Osteocyte (in vitro differentiated cells): ENCODE data around the gene KLK10. TPM values are rescaled to one million over a fixed set of nuclear protein-coding genes. Genes with fewer than 3 reads are reported as not detected.

Experiments used
- DNase-seq: peaks from one replicate; pipeline ENCODE4 v3.0.0; 2021; ENCODE audit warnings: mixed read lengths; ENCODE audit not compliant: unreplicated experiment; ENCODE audit errors: extremely low spot score
- H3K27ac Mint-ChIP-seq: one replicate; pipeline ENCODE4 v1.8.0; 2021; ENCODE audit warnings: mild to moderate bottlenecking, mixed read lengths; ENCODE audit not compliant: unreplicated experiment
- H3K27me3 Mint-ChIP-seq: one replicate; pipeline ENCODE4 v1.8.0; 2021; ENCODE audit warnings: mixed read lengths; ENCODE audit not compliant: unreplicated experiment
- H3K36me3 Mint-ChIP-seq: one replicate; pipeline ENCODE4 v1.8.0; 2021; ENCODE audit warnings: mixed read lengths; ENCODE audit not compliant: unreplicated experiment
- H3K4me1 Mint-ChIP-seq: one replicate; pipeline ENCODE4 v1.8.0; 2021; ENCODE audit warnings: mixed read lengths; ENCODE audit not compliant: unreplicated experiment
- H3K4me3 Mint-ChIP-seq: one replicate; pipeline ENCODE4 v1.8.0; 2021; ENCODE audit warnings: mild to moderate bottlenecking, moderate library complexity, mixed read lengths; ENCODE audit not compliant: unreplicated experiment
- H3K9me3 Mint-ChIP-seq: one replicate; pipeline ENCODE4 v1.8.0; 2021; ENCODE audit warnings: mixed read lengths; ENCODE audit not compliant: unreplicated experiment
- total RNA-seq: library from RNA; stranded (reverse); gene quantifications from 2 replicates; pipeline ENCODE4 v1.2.1, GENCODE V29; 2021
- TF ChIP-seq, protein P1 (sequence below): fragments of 200-600 bp; sonication (generic); IDR thresholded peaks from 2 replicates; pipeline ENCODE4 v1.5.0; 2021; ENCODE audit warnings: antibody characterized with exemption, mild to moderate bottlenecking, moderate library complexity

The KLK10 gene
- total RNA-seq, 1 donor from 2014 or later, result not detected

DNA sequence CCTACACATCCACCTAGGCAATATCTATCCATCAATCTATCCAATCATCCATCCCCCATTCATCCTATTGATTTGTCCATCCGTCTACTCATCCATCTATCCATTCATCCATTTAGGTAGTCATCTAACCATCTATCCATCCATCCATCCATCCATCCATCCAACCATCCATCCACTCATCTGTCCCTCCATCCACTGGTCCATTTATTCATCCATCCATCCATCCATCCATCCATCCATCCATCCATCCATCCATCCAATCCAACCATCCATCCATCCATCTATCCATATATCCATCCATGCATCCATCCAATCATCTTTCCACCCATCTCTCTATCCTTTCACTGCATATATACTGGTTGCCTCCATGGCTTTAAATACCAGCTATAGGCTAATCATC lies 41.5 kb upstream of the KLK10 start:
- DNase-seq, result no peak
- no peaks in the 10 kb centered on the region for H3K4me1 Mint-ChIP-seq
- no peaks in the 10 kb centered on the region for H3K36me3 Mint-ChIP-seq
- H3K27ac Mint-ChIP-seq, result no peak overlapping the region
- peaks cover 2% of the 10 kb centered on the region for H3K27me3 Mint-ChIP-seq
- TF ChIP-seq, protein P1, sequence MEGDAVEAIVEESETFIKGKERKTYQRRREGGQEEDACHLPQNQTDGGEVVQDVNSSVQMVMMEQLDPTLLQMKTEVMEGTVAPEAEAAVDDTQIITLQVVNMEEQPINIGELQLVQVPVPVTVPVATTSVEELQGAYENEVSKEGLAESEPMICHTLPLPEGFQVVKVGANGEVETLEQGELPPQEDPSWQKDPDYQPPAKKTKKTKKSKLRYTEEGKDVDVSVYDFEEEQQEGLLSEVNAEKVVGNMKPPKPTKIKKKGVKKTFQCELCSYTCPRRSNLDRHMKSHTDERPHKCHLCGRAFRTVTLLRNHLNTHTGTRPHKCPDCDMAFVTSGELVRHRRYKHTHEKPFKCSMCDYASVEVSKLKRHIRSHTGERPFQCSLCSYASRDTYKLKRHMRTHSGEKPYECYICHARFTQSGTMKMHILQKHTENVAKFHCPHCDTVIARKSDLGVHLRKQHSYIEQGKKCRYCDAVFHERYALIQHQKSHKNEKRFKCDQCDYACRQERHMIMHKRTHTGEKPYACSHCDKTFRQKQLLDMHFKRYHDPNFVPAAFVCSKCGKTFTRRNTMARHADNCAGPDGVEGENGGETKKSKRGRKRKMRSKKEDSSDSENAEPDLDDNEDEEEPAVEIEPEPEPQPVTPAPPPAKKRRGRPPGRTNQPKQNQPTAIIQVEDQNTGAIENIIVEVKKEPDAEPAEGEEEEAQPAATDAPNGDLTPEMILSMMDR, result no peak
- H3K9me3 Mint-ChIP-seq, result peaks cover 11% of the 10 kb centered on the region
- H3K4me3 Mint-ChIP-seq, result no peak overlapping the region

DNA sequence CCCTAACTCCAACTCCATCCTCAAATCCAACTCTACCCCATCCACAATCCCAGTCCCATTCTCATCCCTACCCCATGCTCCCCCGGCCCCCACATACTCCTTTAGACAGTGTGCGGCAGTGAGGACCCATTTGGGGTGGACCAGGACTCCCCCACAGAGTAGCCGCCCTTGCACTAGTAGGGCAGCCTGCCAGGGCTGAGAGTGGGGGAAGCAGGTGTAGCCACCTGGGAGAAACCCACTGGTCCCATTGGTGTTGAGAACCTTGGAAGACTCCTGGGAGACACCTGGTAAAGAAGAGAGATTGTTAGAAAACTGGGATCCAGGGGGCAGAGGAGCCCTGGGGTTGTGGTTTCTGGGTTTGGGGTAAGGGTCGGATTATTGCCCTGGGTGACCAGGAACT lies 40.8 kb upstream of the KLK10 start:
- no peak overlapping the region for H3K4me3 Mint-ChIP-seq
- no peaks in the 10 kb centered on the region for H3K36me3 Mint-ChIP-seq
- H3K27me3 Mint-ChIP-seq, result no peaks in the 10 kb centered on the region
- H3K4me1 Mint-ChIP-seq, result no peaks in the 10 kb centered on the region
- no peak overlapping the region for H3K27ac Mint-ChIP-seq
- no peak for DNase-seq
- TF ChIP-seq, protein P1, result no peak
- H3K9me3 Mint-ChIP-seq, result peaks cover 11% of the 10 kb centered on the region

DNA sequence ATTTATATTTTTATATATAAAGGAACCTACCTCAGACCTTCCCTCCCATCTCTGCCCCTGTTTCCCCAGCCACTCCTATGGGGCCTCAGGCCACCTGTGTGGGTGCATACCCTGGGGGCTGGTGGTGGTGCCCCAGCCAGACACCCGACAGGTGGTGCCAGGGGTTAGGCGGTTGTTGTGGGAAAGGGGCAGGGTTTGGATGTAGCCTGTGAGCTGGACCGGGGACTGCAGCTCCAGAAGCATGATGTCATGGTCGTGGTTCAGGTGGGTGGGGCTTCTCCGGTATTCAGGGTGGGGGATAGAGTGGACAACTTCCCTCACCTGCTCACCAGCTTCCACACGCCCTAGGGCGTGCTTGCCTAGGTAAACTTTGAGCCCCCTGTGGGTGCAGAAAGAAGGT lies 40.2 kb upstream of the KLK10 start:
- H3K36me3 Mint-ChIP-seq, result no peaks in the 10 kb centered on the region
- TF ChIP-seq, protein P1, result no peak
- no peaks in the 10 kb centered on the region for H3K4me1 Mint-ChIP-seq
- peaks cover 11% of the 10 kb centered on the region for H3K9me3 Mint-ChIP-seq
- no peak for DNase-seq
- no peak overlapping the region for H3K4me3 Mint-ChIP-seq
- no peak overlapping the region for H3K27ac Mint-ChIP-seq
- no peaks in the 10 kb centered on the region for H3K27me3 Mint-ChIP-seq

DNA sequence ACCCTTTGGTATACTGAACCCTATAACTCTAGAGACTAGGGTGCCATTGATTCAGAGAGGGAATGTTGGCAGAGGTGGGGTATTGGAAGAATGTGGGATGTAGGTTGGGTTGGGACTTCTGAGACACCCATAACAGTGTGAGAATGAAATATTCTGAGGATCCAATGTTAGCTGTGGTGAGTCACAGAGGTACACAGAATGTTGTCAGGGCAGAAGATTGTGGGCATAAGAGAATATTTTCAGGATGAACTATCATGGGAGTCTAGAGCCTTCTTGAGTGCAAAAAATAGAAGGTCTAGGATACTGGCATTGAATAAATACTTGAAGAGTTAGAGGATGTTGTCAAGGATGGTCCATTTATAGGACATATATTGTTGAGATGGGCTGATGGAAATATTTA lies 36.4 kb upstream of the KLK10 start:
- Mint-ChIP-seq H3K4me3 (no peak overlapping the region), H3K9me3 (peaks cover 5% of the 10 kb centered on the region), H3K4me1 (no peaks in the 10 kb centered on the region), H3K27me3 (no peaks in the 10 kb centered on the region), H3K36me3 (no peaks in the 10 kb centered on the region), H3K27ac (no peak overlapping the region)
- no peak for DNase-seq
- TF ChIP-seq, protein P1, result no peak

DNA sequence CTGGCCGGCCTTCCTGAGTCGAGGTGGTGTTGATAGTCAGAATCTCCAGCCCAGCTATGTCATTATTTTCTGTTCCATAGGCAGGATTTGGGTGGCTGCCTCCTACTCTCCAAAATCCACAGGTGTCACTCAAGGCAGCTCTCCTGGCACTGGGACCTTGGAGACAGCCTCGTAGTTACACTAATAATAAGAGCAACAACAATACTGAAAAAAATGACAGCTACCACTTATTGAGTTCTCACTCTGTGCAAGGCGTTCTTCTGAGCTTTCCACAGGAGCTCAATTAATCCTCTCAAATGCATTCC lies 27.5 kb upstream of the KLK10 start:
- no peak for DNase-seq
- no peak overlapping the region for H3K27ac Mint-ChIP-seq
- peaks cover 19% of the 10 kb centered on the region for H3K9me3 Mint-ChIP-seq
- no peaks in the 10 kb centered on the region for H3K36me3 Mint-ChIP-seq
- H3K27me3 Mint-ChIP-seq, result no peaks in the 10 kb centered on the region
- TF ChIP-seq, protein P1, result no peak
- H3K4me3 Mint-ChIP-seq, result no peak overlapping the region
- H3K4me1 Mint-ChIP-seq, result no peaks in the 10 kb centered on the region
